IMR-90 (cell line): ENCODE data around the gene RMND5B. TPM values are rescaled to one million over a fixed set of nuclear protein-coding genes. Genes with fewer than 3 reads are reported as not detected.

Experiments used
- ATAC-seq: fragments of 200-7000 bp; cut with Tn5 transposase; 2 replicates; pipeline ENCODE4 v1.9.1; 2020; ENCODE audit warnings: low read depth, mild to moderate bottlenecking, moderate library complexity
- BruUV-seq: library from RNA; stranded (reverse); fragments of 400-500 nt; replicated peaks from 2 replicates; lab custom pipeline; 2021; lab: Mats Ljungman, UMichigan
- CTCF ChIA-PET: fragments of 300-600 bp; formaldehyde crosslinking; extraction: SDS; loops from one replicate; lab custom pipeline; 2021; ENCODE audit warnings: antibody characterized with exemption; lab: Yijun Ruan, JAX
- POLR2A ChIA-PET: fragments of 300-600 bp; sonication (Branson Sonifier 250); formaldehyde crosslinking; loops from one replicate; lab custom pipeline; 2022; ENCODE audit warnings: antibody characterized with exemption; ENCODE audit not compliant: unreplicated experiment; lab: Charles Lee
- DNase-seq: peaks from one replicate; pipeline ENCODE4 v3.0.0; 2013
- H2AFZ ChIP-seq: replicated peaks from 2 replicates; pipeline ENCODE3; 2013; ENCODE audit warnings: low read length, mild to moderate bottlenecking; ENCODE audit not compliant: poor library complexity
- H2AK5ac ChIP-seq: 2 replicates; pipeline ENCODE4 v1.6.1; 2013; ENCODE audit warnings: low read depth, low read length, inconsistent platforms
- H2AK9ac ChIP-seq: replicated peaks from 2 replicates; pipeline ENCODE3; 2013; ENCODE audit warnings: mild to moderate bottlenecking, low read depth, low read length, moderate library complexity; ENCODE audit not compliant: poor library complexity
- H2BK120ac ChIP-seq: 2 replicates; pipeline ENCODE4 v1.6.1; 2013; ENCODE audit warnings: low read depth, low read length, inconsistent platforms
- H2BK15ac ChIP-seq: 3 replicates; pipeline ENCODE4 v1.6.1; 2013; ENCODE audit warnings: low read depth, low read length, inconsistent platforms
- H2BK20ac ChIP-seq: 2 replicates; pipeline ENCODE4 v1.6.1; 2013; ENCODE audit warnings: low read depth, mild to moderate bottlenecking, inconsistent platforms, low read length, moderate library complexity
- H2BK5ac ChIP-seq: 2 replicates; pipeline ENCODE4 v1.6.1; 2013; ENCODE audit warnings: mild to moderate bottlenecking, low read depth, low read length, inconsistent platforms; ENCODE audit not compliant: poor library complexity, severe bottlenecking
- H3K14ac ChIP-seq: replicated peaks from 2 replicates; pipeline ENCODE4 v1.6.1; 2013; ENCODE audit warnings: low read depth, low read length, inconsistent platforms
- H3K18ac ChIP-seq: 2 replicates; pipeline ENCODE4 v1.6.1; 2013; ENCODE audit warnings: low read depth, low read length, control low read depth
- H3K23ac ChIP-seq: 2 replicates; pipeline ENCODE4 v1.6.1; 2013; ENCODE audit warnings: low read depth, low read length, inconsistent platforms
- H3K27ac ChIP-seq: 2 replicates; pipeline ENCODE4 v1.5.1; 2013; ENCODE audit warnings: mild to moderate bottlenecking, control low read depth, low read length; ENCODE audit not compliant: insufficient read depth
- H3K27me3 ChIP-seq: 2 replicates; pipeline ENCODE4 v1.6.1; 2013; ENCODE audit warnings: low read length; ENCODE audit not compliant: control insufficient read depth, insufficient read depth
- H3K36me3 ChIP-seq: 2 replicates; pipeline ENCODE4 v1.6.1; 2013; ENCODE audit warnings: low read length, mixed read lengths; ENCODE audit not compliant: control insufficient read depth, insufficient read depth
- H3K4ac ChIP-seq: 2 replicates; pipeline ENCODE4 v1.6.1; 2013; ENCODE audit warnings: low read depth, low read length, inconsistent platforms
- H3K4me1 ChIP-seq: 2 replicates; pipeline ENCODE4 v1.6.1; 2013; ENCODE audit warnings: low read length, mixed read lengths; ENCODE audit not compliant: control insufficient read depth, insufficient read depth
- H3K4me2 ChIP-seq: 2 replicates; pipeline ENCODE4 v1.6.1; 2013; ENCODE audit warnings: low read depth, mild to moderate bottlenecking, control low read depth, low read length, moderate library complexity
- H3K4me3 ChIP-seq: 2 replicates; pipeline ENCODE4 v1.5.1; 2013; ENCODE audit warnings: low read depth, mild to moderate bottlenecking, control low read depth, low read length, moderate library complexity; ENCODE audit not compliant: insufficient read depth
- H3K56ac ChIP-seq: 2 replicates; pipeline ENCODE4 v1.6.1; 2013; ENCODE audit warnings: low read length, inconsistent platforms; ENCODE audit not compliant: insufficient read depth; ENCODE audit errors: extremely low read depth
- H3K79me1 ChIP-seq, 2 experiments: 2 replicates each; pipeline ENCODE4 v1.6.1; 2013; ENCODE audit warnings: low read length in 2 of 2, inconsistent platforms in 1 of 2, low read depth in 1 of 2
- H3K9ac ChIP-seq: 2 replicates; pipeline ENCODE4 v1.6.1; 2013; ENCODE audit warnings: low read depth, low read length, control low read depth
- H3K9me1 ChIP-seq: 2 replicates; pipeline ENCODE4 v1.6.1; 2013; ENCODE audit warnings: low read length, inconsistent platforms; ENCODE audit not compliant: insufficient read depth
- H3K9me3 ChIP-seq: 2 replicates; pipeline ENCODE4 v1.6.1; 2013; ENCODE audit warnings: low read length; ENCODE audit not compliant: control insufficient read depth, insufficient read depth
- H4K20me1 ChIP-seq: 2 replicates; pipeline ENCODE4 v1.6.1; 2013; ENCODE audit warnings: low read length, inconsistent platforms; ENCODE audit not compliant: insufficient read depth
- H4K5ac ChIP-seq: 2 replicates; pipeline ENCODE4 v1.6.1; 2013; ENCODE audit warnings: mild to moderate bottlenecking, low read depth, low read length, control low read depth
- H4K8ac ChIP-seq, 2 experiments: 2 replicates each; pipeline ENCODE4 v1.6.1; 2013; ENCODE audit warnings: low read depth in 2 of 2, low read length in 2 of 2, control low read depth in 1 of 2, inconsistent platforms in 1 of 2
- H4K91ac ChIP-seq: 2 replicates; pipeline ENCODE4 v1.6.1; 2013; ENCODE audit warnings: low read depth, low read length, inconsistent platforms; ENCODE audit not compliant: insufficient read depth
- BHLHE40 ChIP-seq: fragments of 150-350 bp; IDR thresholded peaks from 2 replicates; pipeline ENCODE4 v1.6.1; 2016; ENCODE audit warnings: mild to moderate bottlenecking, low read depth, low read length
- CEBPB ChIP-seq: IDR thresholded peaks from 2 replicates; pipeline ENCODE4 v1.6.1; 2012; ENCODE audit warnings: low read depth, low read length, improper control_type of control experiment
- CHD1 ChIP-seq: IDR thresholded peaks from 2 replicates; pipeline ENCODE4 v1.6.1; 2012; ENCODE audit warnings: low read depth, low read length, improper control_type of control experiment
- CTCF ChIP-seq: conservative IDR thresholded peaks from 2 replicates; pipeline ENCODE4 v1.5.1; 2012; ENCODE audit warnings: mild to moderate bottlenecking, low read depth, low read length, improper control_type of control experiment
- ELK1 ChIP-seq: fragments of 150-350 bp; IDR thresholded peaks from 2 replicates; pipeline ENCODE4 v1.6.1; 2016; ENCODE audit warnings: low read depth, mild to moderate bottlenecking, low read length, moderate library complexity, borderline replicate concordance
- FOS ChIP-seq: fragments of 150-350 bp; IDR thresholded peaks from 2 replicates; pipeline ENCODE4 v1.6.1; 2016; ENCODE audit warnings: low read depth, low read length
- MAFK ChIP-seq: IDR thresholded peaks from 2 replicates; pipeline ENCODE4 v1.6.1; 2012; ENCODE audit warnings: low read depth, low read length, improper control_type of control experiment
- MAZ ChIP-seq: IDR thresholded peaks from 2 replicates; pipeline ENCODE4 v1.6.1; 2012; ENCODE audit warnings: low read depth, mild to moderate bottlenecking, low read length, improper control_type of control experiment, moderate library complexity, borderline replicate concordance
- MXI1 ChIP-seq: IDR thresholded peaks from 2 replicates; pipeline ENCODE4 v1.6.1; 2012; ENCODE audit warnings: low read depth, mild to moderate bottlenecking, low read length, moderate library complexity, borderline replicate concordance
- NFE2L2 ChIP-seq: fragments of 150-350 bp; IDR thresholded peaks from 2 replicates; pipeline ENCODE4 v1.6.1; 2016; ENCODE audit warnings: low read depth, mild to moderate bottlenecking, low read length
- POLR2A ChIP-seq: IDR thresholded peaks from 2 replicates; pipeline ENCODE4 v1.6.1; 2012; ENCODE audit warnings: mild to moderate bottlenecking, low read depth, low read length
- RAD21 ChIP-seq: IDR thresholded peaks from 2 replicates; pipeline ENCODE4 v1.6.1; 2012; ENCODE audit warnings: low read length, improper control_type of control experiment
- RCOR1 ChIP-seq: IDR thresholded peaks from 2 replicates; pipeline ENCODE4 v1.6.1; 2012; ENCODE audit warnings: mild to moderate bottlenecking, low read length, improper control_type of control experiment; ENCODE audit not compliant: insufficient replicate concordance
- RFX5 ChIP-seq: IDR thresholded peaks from 2 replicates; pipeline ENCODE4 v1.8.0; 2012; ENCODE audit warnings: low read depth, mild to moderate bottlenecking, low read length, moderate library complexity
- SMC3 ChIP-seq: fragments of 150-350 bp; IDR thresholded peaks from 2 replicates; pipeline ENCODE4 v1.6.1; 2016; ENCODE audit warnings: low read depth, mild to moderate bottlenecking, antibody characterized with exemption, low read length, moderate library complexity
- USF2 ChIP-seq: fragments of 150-350 bp; IDR thresholded peaks from 2 replicates; pipeline ENCODE4 v1.6.1; 2017; ENCODE audit warnings: mild to moderate bottlenecking, antibody characterized with exemption, low read length, low read depth
- WGBS, 2 experiments: methylation state at CpG; one replicate each; pipeline versions ENCODE4 v1.1.5 to v1.1.7; 2013; ENCODE audit warnings: missing lambda C conversion rate in 2 of 2; ENCODE audit not compliant: insufficient read length in 1 of 2; ENCODE audit errors: extremely low coverage in 2 of 2; 5-methylcytosine and 5-hydroxymethylcytosine counted together
- dilution Hi-C: fragments of 300-500 bp; cut with HindIII; formaldehyde crosslinking; loops from one replicate; pipeline ENCODE4 v1.14.3; 2018; ENCODE audit warnings: low sequenced_read_pairs; ENCODE audit not compliant: unreplicated experiment
- in situ Hi-C: fragments of 300-500 bp; cut with MboI; formaldehyde crosslinking; loops from 3 replicates; pipeline ENCODE4 v1.14.3; 2019; ENCODE audit warnings: low sequenced_read_pairs, inconsistent platforms, mixed read lengths
- intact Hi-C: fragments of 100-400 bp; cut with micrococcal nuclease; formaldehyde crosslinking; loops from 2 replicates; pipeline ENCODE4 v1.10.0; 2022
- polyA plus RNA-seq, 3 experiments: library from polyadenylated mRNA; depleted of rRNA; stranded (reverse); fragments of >200 nt; gene quantifications; 2 replicates each; pipeline ENCODE4 v1.2.3, GENCODE V29; 2012; ENCODE audit warnings: low replicate concordance in 1 of 3
- total RNA-seq: library from RNA; depleted of rRNA; stranded (reverse); fragments of >200 nt; gene quantifications from 2 replicates; pipeline ENCODE4 v1.2.3, GENCODE V29; 2012

Gene RMND5B
- total and polyA plus RNA-seq, 2 of the 4 experiments (the other 2 are of a cell fraction), result 14.0 to 19.5 TPM

- TF ChIP-seq RFX5 (no peak), POLR2A (no peak), CEBPB (no peak), ELK1 (no peak), BHLHE40 (no peak), SMC3 (no peak), RCOR1 (no peak), CTCF (no peak), CHD1 (no peak), MAFK (no peak), USF2 (no peak), MAZ (no peak), RAD21 (no peak), MXI1 (no peak), NFE2L2 (no peak), FOS (no peak)
- Histone ChIP-seq H3K79me1 (no peaks in the 10 kb centered on the region), H3K18ac (no peak overlapping the region), H3K9ac (no peak overlapping the region), H3K14ac (no peak overlapping the region), H3K27ac (no peak overlapping the region), H4K5ac (no peak overlapping the region), H3K56ac (no peak overlapping the region), H3K9me3 (peaks cover under 1% of the 10 kb centered on the region; the same call in 1 of the 2 replicates), H2BK20ac (no peak overlapping the region), H3K4me1 (no peaks in the 10 kb centered on the region), H3K4me2 (no peak overlapping the region), H2AK9ac (no peak overlapping the region), H2BK15ac (no peak overlapping the region), H3K36me3 (no peaks in the 10 kb centered on the region), H2BK5ac (no peak overlapping the region), H2AK5ac (no peak overlapping the region), H4K20me1 (no peaks in the 10 kb centered on the region), H3K4ac (no peak overlapping the region), H3K9me1 (no peaks in the 10 kb centered on the region), H3K4me3 (no peak overlapping the region), H4K91ac (no peak overlapping the region), H2BK120ac (no peak overlapping the region), H3K27me3 (peaks cover 6% of the 10 kb centered on the region), H3K23ac (no peak overlapping the region), H4K8ac (no peak overlapping the region), H2AFZ (no peak overlapping the region)
- BruUV-seq, result no TSS peak
- in situ Hi-C loops, result loop anchor here (25.0 kb wide), 1 partner anchor 237 kb away; no protein-coding TSS in a partner anchor
- POLR2A ChIA-PET, result no interaction called here
- intact Hi-C loops, result no loop called here
- ATAC-seq, result no peak
- CTCF ChIA-PET, result no interaction called here
- dilution Hi-C loops, result no loop called here
- no peak for DNase-seq
- 100% methylated on average over 1 of the region's 3 CpGs; no CpG with 5 or more reads in 1 of the 2 experiments for whole genome bisulfite sequencing, 2 experiments
These were observed 43.6 kb downstream of the RMND5B start for GRCh38 chr5:178174456-178174855.
